HG03520 (cell line): ENCODE results near the gene PRDM10.

Source experiments
- ATAC-seq: cut with Tn5 transposase; IDR thresholded peaks from one replicate; pipeline ENCODE4 v1.9.1; 2021; ENCODE audit warnings: mild to moderate bottlenecking, moderate library complexity; ENCODE audit not compliant: unreplicated experiment

PRDM10 gene

DNA sequence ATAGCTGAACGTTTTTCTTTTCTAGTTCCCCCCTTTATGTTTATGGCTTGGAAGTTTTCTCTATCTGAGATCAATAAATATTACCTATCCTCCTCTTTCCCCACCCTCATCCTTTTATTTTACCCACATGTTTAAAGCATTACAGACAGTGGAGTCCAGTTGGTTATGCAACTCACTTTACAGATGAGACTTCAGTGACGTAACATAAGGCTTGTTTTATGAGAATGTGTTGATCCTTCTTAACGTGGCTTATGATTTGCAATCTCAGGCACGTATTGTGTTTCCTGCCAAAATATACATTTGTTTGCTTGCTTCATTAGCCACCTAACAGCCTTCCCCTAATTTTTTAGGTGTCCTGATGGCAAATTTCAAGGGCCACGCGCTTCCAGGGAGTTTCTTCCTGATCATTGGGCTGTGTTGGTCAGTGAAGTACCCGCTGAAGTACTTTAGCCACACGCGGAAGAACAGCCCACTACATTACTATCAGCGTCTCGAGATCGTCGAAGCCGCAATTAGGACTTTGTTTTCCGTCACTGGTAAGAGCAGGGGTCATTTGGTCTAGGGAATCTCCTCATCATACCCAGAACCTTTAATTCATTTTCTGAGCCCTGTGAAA lies 150.4 kb downstream of the PRDM10 start:
- no peak for ATAC-seq
